ENCODE data around the gene PGAM1. TPM values are rescaled to one million over a fixed set of nuclear protein-coding genes. Genes with fewer than 3 reads are reported as not detected.

The PGAM1 gene
- polyA plus RNA-seq, 3 donors = 276 to 749 (median 498) TPM

DNA sequence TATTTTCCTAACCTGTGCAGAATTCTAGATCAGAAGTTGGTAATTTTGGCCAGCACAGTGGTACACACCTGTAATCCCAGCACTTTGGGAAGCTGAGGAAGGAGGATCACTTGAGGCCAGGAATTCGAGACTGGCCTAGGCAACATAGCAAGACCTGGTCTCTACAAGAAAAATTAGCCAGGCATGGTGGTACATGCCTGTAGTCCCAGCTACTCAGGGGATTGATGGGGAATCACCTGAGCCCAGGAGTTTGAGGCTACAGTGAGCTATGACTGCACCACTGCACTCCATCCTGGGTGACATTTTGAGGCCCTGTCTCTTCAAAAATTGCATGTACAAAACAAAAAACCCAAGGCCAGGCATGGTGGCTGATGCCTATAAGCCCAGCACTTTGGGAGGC is 8.6 kb downstream of the PGAM1 start:
- peaks cover under 1% of the 10 kb centered on the region for H3K4me1 Mint-ChIP-seq
- peaks cover 67 to 90% of the 10 kb centered on the region in 2 donors for H3K36me3 ChIP-seq (replicated peaks in 1 of 2; ENCODE audit: control insufficient read depth in 1 of 2, insufficient read depth in 2 of 2, low read length in 2 of 2)
- no peak for DNase-seq
- H3K9me3 Mint-ChIP-seq = no peaks in the 10 kb centered on the region
- H3K9ac ChIP-seq (ENCODE audit: insufficient read depth, low read length, poor library complexity, severe bottlenecking) = no peak overlapping the region
- H3K36me3 Mint-ChIP-seq = peaks cover 68 to 88% of the 10 kb centered on the region in 2 donors
- H3K9me3 ChIP-seq (replicated peaks in 1 of 2; ENCODE audit: control insufficient read depth in 1 of 2, insufficient read depth in 1 of 2, low read length in 2 of 2) = no peaks in the 10 kb centered on the region
- H4K20me1 ChIP-seq (ENCODE audit: insufficient read depth, low read length) = peaks cover 32% of the 10 kb centered on the region
- no peaks in the 10 kb centered on the region for H3K27me3 ChIP-seq (ENCODE audit: control insufficient read depth in 2 of 2, insufficient read depth in 2 of 2, low read length in 2 of 2)
- no peaks in the 10 kb centered on the region for H3K27me3 Mint-ChIP-seq (ENCODE audit: low read depth in 3 of 3)
- WGBS (ENCODE audit: insufficient coverage) = 100% methylated on average over 1 of the region's 1 CpG
- H3K4me3 ChIP-seq (replicated peaks in 1 of 3; ENCODE audit: low read depth in 2 of 3, low read length in 3 of 3) = no peak overlapping the region
- intact Hi-C loops (cut with micrococcal nuclease) = no loop called here
- no peak for TF ChIP-seq CTCF (IDR thresholded peaks at IDR 0.05)
- peaks cover 22% of the 10 kb centered on the region for H3K79me2 ChIP-seq (ENCODE audit: insufficient read depth, low read length)
- H3K4me2 ChIP-seq (replicated peaks; ENCODE audit: extremely low read depth, low read length, poor library complexity, severe bottlenecking) = no peak overlapping the region
- H3K4me3 Mint-ChIP-seq = no peak overlapping the region
- no peak overlapping the region for H2AFZ ChIP-seq (ENCODE audit: insufficient read depth, low read depth, low read length, poor library complexity, severe bottlenecking)
- peak overlapping the region in 4 of 7 donors; percentile 5 to 82 (median 70) for H3K27ac Mint-ChIP-seq
- H3K27ac ChIP-seq (ENCODE audit: low read depth in 1 of 2, low read length in 2 of 2) = peak overlapping the region in 1 of 2 donors; percentile 51
- H3K4me1 ChIP-seq (ENCODE audit: control insufficient read depth in 1 of 2, insufficient read depth in 2 of 2, low read length in 2 of 2) = peaks cover under 1 to 4% of the 10 kb centered on the region in 2 donors

- peaks cover 26% of the 10 kb centered on the region for H4K20me1 ChIP-seq (ENCODE audit: insufficient read depth, low read length)
- H3K36me3 ChIP-seq (replicated peaks in 1 of 2; ENCODE audit: control insufficient read depth in 1 of 2, insufficient read depth in 2 of 2, low read length in 2 of 2) = peaks cover 66 to 88% of the 10 kb centered on the region in 2 donors
- no peaks in the 10 kb centered on the region for H3K9me3 Mint-ChIP-seq
- H3K4me2 ChIP-seq (replicated peaks; ENCODE audit: extremely low read depth, low read length, poor library complexity, severe bottlenecking) = no peak overlapping the region
- TF ChIP-seq CTCF (IDR thresholded peaks at IDR 0.05) = no peak
- 86% methylated on average over 6 of the region's 6 CpGs for WGBS (ENCODE audit: insufficient coverage)
- no peak overlapping the region for H3K4me3 ChIP-seq (replicated peaks in 1 of 3; ENCODE audit: low read depth in 2 of 3, low read length in 3 of 3)
- no peak overlapping the region for H3K27ac ChIP-seq (ENCODE audit: low read depth in 1 of 2, low read length in 2 of 2)
- H3K4me1 Mint-ChIP-seq = no peaks in the 10 kb centered on the region
- intact Hi-C loops (cut with micrococcal nuclease) = no loop called here
- no peaks in the 10 kb centered on the region for H3K4me1 ChIP-seq (ENCODE audit: control insufficient read depth in 1 of 2, insufficient read depth in 2 of 2, low read length in 2 of 2)
- H2AFZ ChIP-seq (ENCODE audit: insufficient read depth, low read depth, low read length, poor library complexity, severe bottlenecking) = no peak overlapping the region
- peak overlapping the region in 5 of 7 donors; percentile 21 to 78 (median 54) for H3K27ac Mint-ChIP-seq
- no peaks in the 10 kb centered on the region for H3K27me3 Mint-ChIP-seq (ENCODE audit: low read depth in 3 of 3)
- no peaks in the 10 kb centered on the region for H3K27me3 ChIP-seq (ENCODE audit: control insufficient read depth in 2 of 2, insufficient read depth in 2 of 2, low read length in 2 of 2)
- peaks cover 15% of the 10 kb centered on the region for H3K79me2 ChIP-seq (ENCODE audit: insufficient read depth, low read length)
- H3K9ac ChIP-seq (ENCODE audit: insufficient read depth, low read length, poor library complexity, severe bottlenecking) = no peak overlapping the region
- H3K36me3 Mint-ChIP-seq = peaks cover 67 to 88% of the 10 kb centered on the region in 2 donors
- DNase-seq = no peak
- H3K4me3 Mint-ChIP-seq = no peak overlapping the region
- H3K9me3 ChIP-seq (replicated peaks in 1 of 2; ENCODE audit: control insufficient read depth in 1 of 2, insufficient read depth in 1 of 2, low read length in 2 of 2) = no peaks in the 10 kb centered on the region
Observed at GRCh38 chr10:97435211-97435610, 9.2 kb downstream of the PGAM1 start.
